CD8-positive, alpha-beta memory T cell (primary cell): ENCODE measurements around the gene OBSCN. TPM values are rescaled to one million over a fixed set of nuclear protein-coding genes. Genes with fewer than 3 reads are reported as not detected.

Experiments used
- CTCF ChIA-PET: fragments of 350-600 bp; sonication (Branson Sonifier 250); formaldehyde crosslinking; loops from one replicate; lab custom pipeline; 2021; ENCODE audit warnings: antibody characterized with exemption; lab: Charles Lee
- POLR2A ChIA-PET: fragments of 350-600 bp; sonication (Branson Sonifier 250); formaldehyde crosslinking; loops from one replicate; lab custom pipeline; 2021; ENCODE audit warnings: antibody characterized with exemption; lab: Charles Lee
- DNase-seq, 5 donors: peaks; one replicate each; pipeline versions ENCODE4 v3.0.0 to v3.0.0-alpha.2; 2020 to 2022; ENCODE audit warnings: mixed read lengths in 1 of 5
- H3K27ac ChIP-seq: one replicate; pipeline ENCODE4 v1.7.0; 2013; ENCODE audit warnings: low read depth, mild to moderate bottlenecking, low read length, moderate library complexity
- H3K27me3 ChIP-seq: 2 replicates; pipeline ENCODE4 v1.7.0; 2013; ENCODE audit warnings: low read length, mild to moderate bottlenecking; ENCODE audit not compliant: insufficient read depth, poor library complexity, severe bottlenecking
- H3K36me3 ChIP-seq: 2 replicates; pipeline ENCODE4 v1.7.0; 2013; ENCODE audit warnings: mild to moderate bottlenecking, low read length, moderate library complexity; ENCODE audit not compliant: insufficient read depth
- H3K4me1 ChIP-seq: 2 replicates; pipeline ENCODE4 v1.7.0; 2013; ENCODE audit warnings: mild to moderate bottlenecking, low read length, moderate library complexity; ENCODE audit not compliant: insufficient read depth
- H3K4me3 ChIP-seq: 2 replicates; pipeline ENCODE4 v1.7.0; 2013; ENCODE audit warnings: mild to moderate bottlenecking, low read length
- H3K9me3 ChIP-seq: 2 replicates; pipeline ENCODE4 v1.7.0; 2013; ENCODE audit warnings: mild to moderate bottlenecking, low read length
- H3K27ac Mint-ChIP-seq, 8 donors: one replicate each; pipeline ENCODE4 v1.8.0; 2020 to 2021; ENCODE audit warnings: mixed read lengths in 8 of 8, mild to moderate bottlenecking in 6 of 8, inconsistent platforms in 3 of 8, moderate library complexity in 3 of 8
- H3K27me3 Mint-ChIP-seq, 2 donors: one replicate each; pipeline ENCODE4 v1.8.0; 2020 to 2021; ENCODE audit warnings: mixed read lengths in 2 of 2, mild to moderate bottlenecking in 1 of 2, moderate library complexity in 1 of 2
- H3K36me3 Mint-ChIP-seq, 3 donors: one replicate each; pipeline ENCODE4 v1.8.0; 2020 to 2021; ENCODE audit warnings: mixed read lengths in 3 of 3, inconsistent platforms in 1 of 3, mild to moderate bottlenecking in 1 of 3
- H3K4me1 Mint-ChIP-seq, 3 donors: one replicate each; pipeline ENCODE4 v1.8.0; 2020 to 2021; ENCODE audit warnings: mixed read lengths in 3 of 3, inconsistent platforms in 1 of 3, mild to moderate bottlenecking in 1 of 3
- H3K4me3 Mint-ChIP-seq, 7 donors: one replicate each; pipeline ENCODE4 v1.8.0; 2020 to 2021; ENCODE audit warnings: mixed read lengths in 7 of 7, mild to moderate bottlenecking in 6 of 7, moderate library complexity in 4 of 7, inconsistent platforms in 2 of 7
- H3K9me3 Mint-ChIP-seq, 5 donors: one replicate each; pipeline ENCODE4 v1.8.0; 2020 to 2022; ENCODE audit warnings: mixed read lengths in 5 of 5, mild to moderate bottlenecking in 3 of 5, moderate library complexity in 2 of 5, inconsistent platforms in 1 of 5
- polyA plus RNA-seq: library from polyadenylated mRNA; unstranded; fragments of 300-500 nt; fragmentation: Illumina TruSeq; gene quantifications from one replicate; pipeline ENCODE4 v1.2.3, GENCODE V29; 2021
- total RNA-seq, 2 experiments: library from RNA; stranded (reverse); gene quantifications; one replicate each; pipeline ENCODE4 v1.2.3, GENCODE V29; 2021

Gene OBSCN
- total and polyA plus RNA-seq, 3 experiments from 2014 or later = 3.0 to 13.6 (median 10.9) TPM

DNA sequence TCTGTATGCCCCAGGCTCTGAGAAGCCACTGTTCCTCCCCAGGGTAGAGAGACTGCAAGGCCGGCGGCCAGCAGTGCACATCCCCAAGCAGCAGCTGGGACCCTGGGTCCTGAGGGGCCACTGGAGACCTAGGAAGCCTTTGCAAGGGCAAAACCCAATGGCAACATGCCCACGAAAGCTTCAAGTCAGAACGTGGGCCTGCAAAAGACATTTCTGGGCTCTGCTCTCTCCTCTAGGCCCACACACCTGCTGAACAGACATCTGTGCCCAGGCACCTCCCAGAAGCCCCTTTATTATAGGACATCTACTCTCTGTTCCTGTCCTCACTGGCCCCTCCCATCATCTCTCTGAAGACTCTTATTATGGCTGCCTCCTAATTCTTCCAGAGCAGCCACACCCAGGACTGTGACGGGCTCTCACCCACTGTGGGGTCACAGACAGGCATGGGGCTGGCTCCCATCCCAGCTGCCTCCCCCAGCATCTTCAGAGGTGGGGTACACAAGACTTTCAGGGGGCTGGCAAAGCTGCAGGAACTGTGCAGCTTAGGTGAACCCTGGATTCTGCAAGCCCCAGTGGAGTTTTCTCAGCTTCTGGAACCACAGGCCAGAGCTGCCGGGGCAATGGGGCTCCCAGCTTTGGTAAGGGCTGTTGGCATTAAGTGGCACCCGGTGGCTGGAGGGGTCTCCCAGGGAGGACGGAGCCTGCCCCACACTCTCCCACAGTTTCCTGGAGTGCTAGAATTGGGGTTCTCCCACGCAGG, 186.1 kb downstream of the OBSCN start:
- Histone ChIP-seq H3K9me3 (no peaks in the 10 kb centered on the region), H3K36me3 (peaks cover 18% of the 10 kb centered on the region), H3K27ac (no peak overlapping the region), H3K4me1 (peaks cover 9% of the 10 kb centered on the region), H3K27me3 (no peaks in the 10 kb centered on the region), H3K4me3 (no peak overlapping the region)
- H3K27ac Mint-ChIP-seq = peak overlapping the region in 1 of 8 donors; percentile 47
- ChIA-PET CTCF (no interaction called here), POLR2A (interaction anchor here (0.6 to 0.7 kb wide), 2 partner anchors 13 to 64 kb away, joined by 3 to 11 read pairs; partner anchors contain the start of gene TRIM11)
- H3K4me3 Mint-ChIP-seq = peak overlapping the region in 1 of 7 donors; percentile 37
- H3K36me3 Mint-ChIP-seq = peaks cover 0 to 64% (median 7%) of the 10 kb centered on the region in 3 donors
- H3K4me1 Mint-ChIP-seq = peaks cover 8 to 14% (median 10%) of the 10 kb centered on the region in 3 donors
- no peaks in the 10 kb centered on the region for H3K9me3 Mint-ChIP-seq
- no peaks in the 10 kb centered on the region for H3K27me3 Mint-ChIP-seq
- no peak for DNase-seq

DNA sequence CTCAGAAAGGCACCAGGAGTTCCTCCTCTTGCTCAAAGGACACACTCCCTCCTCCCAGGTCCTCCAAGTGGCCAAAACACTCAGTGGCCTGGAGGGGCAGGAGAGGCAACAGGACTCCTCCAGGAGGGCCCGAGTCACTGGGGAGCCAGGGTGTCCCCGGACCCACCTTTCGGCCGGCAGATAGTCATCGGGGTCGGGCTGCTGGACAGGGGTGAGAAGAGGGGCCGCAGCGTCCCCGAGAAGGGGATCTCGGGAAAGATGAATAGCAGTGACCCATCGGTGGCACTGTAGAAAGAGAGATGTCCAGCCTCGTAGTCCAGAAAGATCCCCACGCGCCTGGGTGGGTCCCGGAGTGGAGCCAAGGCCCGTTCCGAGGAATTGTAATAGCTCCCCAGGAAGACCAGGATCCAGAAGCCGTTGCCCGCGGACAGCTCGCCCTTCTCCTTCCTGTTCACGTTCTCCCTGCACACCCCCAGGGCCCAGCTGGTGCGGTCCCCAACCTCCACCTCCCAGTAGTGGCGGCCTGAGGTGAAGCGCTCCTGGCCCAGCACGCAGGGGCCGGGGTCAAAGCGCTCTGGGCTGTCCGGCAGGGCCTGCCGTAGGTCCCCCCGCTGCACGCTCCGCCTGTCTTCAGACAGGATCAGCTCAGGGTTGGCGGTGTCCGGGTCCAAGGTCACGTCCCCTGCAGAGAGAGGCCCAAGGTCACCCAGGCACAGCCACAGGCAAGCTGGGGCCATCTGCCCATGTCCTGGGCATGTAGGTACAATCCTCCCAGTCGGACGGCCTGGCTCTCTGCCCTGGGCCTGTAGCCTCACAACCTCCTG, 186.9 kb downstream of the OBSCN start:
- Mint-ChIP-seq H3K9me3 (no peaks in the 10 kb centered on the region), H3K27ac (no peak overlapping the region), H3K4me1 (peaks cover 10 to 17% (median 11%) of the 10 kb centered on the region in 3 donors), H3K4me3 (no peak overlapping the region), H3K36me3 (peaks cover 0 to 68% (median 8%) of the 10 kb centered on the region in 3 donors), H3K27me3 (no peaks in the 10 kb centered on the region)
- POLR2A ChIA-PET = no interaction called here
- no peak overlapping the region for H3K4me3 ChIP-seq
- no peaks in the 10 kb centered on the region for H3K27me3 ChIP-seq
- H3K4me1 ChIP-seq = peaks cover 9% of the 10 kb centered on the region
- H3K9me3 ChIP-seq = no peaks in the 10 kb centered on the region
- peaks cover 18% of the 10 kb centered on the region for H3K36me3 ChIP-seq
- DNase-seq = no peak
- no peak overlapping the region for H3K27ac ChIP-seq
- CTCF ChIA-PET = no interaction called here

DNA sequence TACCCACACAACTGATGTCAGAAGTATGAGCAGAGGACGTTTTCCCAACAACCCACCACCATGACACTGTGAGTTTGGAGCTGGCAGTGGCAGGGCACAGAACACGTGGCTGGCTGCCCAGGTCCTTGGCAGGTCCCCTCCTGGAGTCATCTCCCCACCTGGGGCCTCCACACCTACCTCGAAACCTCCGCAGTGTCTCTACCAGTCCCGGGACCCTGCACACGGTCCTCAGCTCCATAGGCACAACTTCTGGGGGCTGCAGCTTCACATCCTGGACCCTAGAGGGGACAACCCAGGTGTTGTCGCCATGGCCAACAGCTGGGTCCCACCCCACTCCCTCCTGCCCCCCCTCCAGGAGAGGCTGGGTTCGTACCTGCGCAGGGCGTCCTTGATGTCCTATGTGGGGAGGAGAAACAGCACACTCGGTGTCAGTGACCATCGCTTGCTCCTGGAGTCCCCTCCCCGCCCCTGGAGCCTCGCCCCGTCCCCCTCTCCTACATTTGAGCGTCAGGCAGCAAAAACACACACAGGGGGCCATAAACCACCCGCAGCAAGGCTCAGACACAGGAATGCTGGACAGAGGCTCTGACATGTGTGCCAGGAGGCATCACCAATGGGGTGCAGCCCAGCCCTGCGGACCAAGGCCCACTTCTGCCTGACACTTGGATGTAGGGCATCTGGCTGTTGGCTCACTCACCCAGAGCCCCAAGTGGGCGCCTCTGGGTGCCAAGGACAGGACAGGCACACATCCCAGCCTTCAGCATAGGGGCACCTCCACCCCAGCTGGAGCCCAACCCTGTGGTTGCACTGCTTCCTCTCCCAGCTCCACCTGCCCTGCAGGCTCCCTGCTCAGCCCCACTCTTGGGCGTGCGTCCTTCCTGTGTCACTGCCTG, 189.2 kb downstream of the OBSCN start:
- POLR2A ChIA-PET = interaction anchor here (0.5 kb wide), 1 partner anchor 10 kb away, joined by 4 read pairs; the partner anchor contains the start of gene TRIM11
- Mint-ChIP-seq H3K9me3 (no peaks in the 10 kb centered on the region), H3K4me1 (peaks cover 19 to 33% (median 19%) of the 10 kb centered on the region in 3 donors), H3K36me3 (peaks cover 0 to 87% (median 8%) of the 10 kb centered on the region in 3 donors), H3K27me3 (no peaks in the 10 kb centered on the region), H3K27ac (peak overlapping the region in 4 of 8 donors; percentile 3 to 85 (median 70)), H3K4me3 (no peak overlapping the region)
- Histone ChIP-seq H3K9me3 (no peaks in the 10 kb centered on the region), H3K4me3 (no peak overlapping the region), H3K4me1 (peaks cover 11% of the 10 kb centered on the region), H3K27ac (no peak overlapping the region), H3K27me3 (no peaks in the 10 kb centered on the region), H3K36me3 (peaks cover 18% of the 10 kb centered on the region)
- CTCF ChIA-PET = no interaction called here
- no peak for DNase-seq

DNA sequence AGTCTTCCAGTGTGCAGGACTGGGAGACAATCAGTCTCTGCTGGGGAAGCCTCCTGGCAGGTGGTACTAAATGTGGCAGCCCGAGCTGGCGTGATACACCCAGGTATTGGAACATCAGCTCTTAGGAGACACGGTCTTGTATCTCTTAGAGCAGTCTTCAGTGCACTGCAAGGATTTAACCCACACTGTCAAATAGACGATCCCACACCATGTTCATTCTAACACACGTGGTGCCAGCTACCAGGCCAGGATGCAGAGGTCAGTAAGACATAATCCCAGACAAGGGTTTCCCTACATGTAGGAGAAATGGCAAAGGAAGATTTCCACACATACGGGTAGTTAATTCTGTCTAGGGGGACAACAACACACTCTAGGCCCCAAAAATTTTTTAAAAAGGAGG, 190.1 kb downstream of the OBSCN start:
- Histone ChIP-seq H3K4me3 (no peak overlapping the region), H3K27ac (no peak overlapping the region), H3K9me3 (no peaks in the 10 kb centered on the region), H3K27me3 (no peaks in the 10 kb centered on the region), H3K36me3 (peaks cover 18% of the 10 kb centered on the region), H3K4me1 (peaks cover 20% of the 10 kb centered on the region)
- CTCF ChIA-PET = no interaction called here
- Mint-ChIP-seq H3K4me1 (peaks cover 28 to 42% (median 28%) of the 10 kb centered on the region in 3 donors), H3K27me3 (no peaks in the 10 kb centered on the region), H3K27ac (peak overlapping the region in 4 of 8 donors; percentile 46 to 85 (median 70)), H3K9me3 (no peaks in the 10 kb centered on the region), H3K36me3 (peaks cover 0 to 90% (median 6%) of the 10 kb centered on the region in 3 donors), H3K4me3 (peak overlapping the region in 1 of 7 donors; percentile 57)
- DNase-seq = no peak
- POLR2A ChIA-PET = no interaction called here

DNA sequence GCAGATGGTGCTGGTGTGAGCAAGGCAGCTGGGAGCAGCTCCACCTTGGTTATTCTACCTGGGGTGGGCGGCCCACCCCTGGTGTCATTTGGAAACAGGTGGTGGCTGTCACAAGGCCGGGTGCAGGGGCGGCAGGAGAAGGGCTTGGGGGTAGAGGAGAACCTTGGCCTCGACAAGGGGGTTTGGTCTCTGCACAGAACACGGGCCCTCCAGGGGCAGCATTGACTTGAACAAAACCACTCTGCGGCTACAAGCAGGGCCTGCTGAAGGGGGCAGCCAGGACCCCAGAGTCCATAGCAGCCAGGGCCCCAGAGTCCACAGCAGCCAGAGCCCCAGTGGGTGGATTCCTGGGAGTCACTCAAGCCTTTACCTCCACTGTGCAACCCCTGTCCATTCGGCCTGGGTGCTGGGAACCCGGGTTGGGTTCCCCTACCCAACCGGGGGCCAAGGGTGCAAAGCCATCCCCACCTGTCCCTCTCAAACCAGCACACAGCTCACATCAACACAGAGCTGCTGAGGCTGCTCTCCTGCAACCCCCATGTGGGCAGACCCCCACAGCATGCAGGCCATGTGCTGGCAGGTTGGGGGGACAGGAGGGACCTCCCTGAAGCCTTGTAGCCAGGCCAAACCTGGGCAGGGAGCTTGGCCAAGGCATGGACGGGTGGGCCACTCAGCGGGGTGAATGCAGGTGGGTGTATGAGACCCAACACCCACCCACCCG, 191.1 kb downstream of the OBSCN start:
- Mint-ChIP-seq H3K36me3 (peaks cover 0 to 90% (median 6%) of the 10 kb centered on the region in 3 donors), H3K4me1 (peaks cover 37 to 52% (median 38%) of the 10 kb centered on the region in 3 donors)
- peaks cover 18% of the 10 kb centered on the region for H3K36me3 ChIP-seq

DNA sequence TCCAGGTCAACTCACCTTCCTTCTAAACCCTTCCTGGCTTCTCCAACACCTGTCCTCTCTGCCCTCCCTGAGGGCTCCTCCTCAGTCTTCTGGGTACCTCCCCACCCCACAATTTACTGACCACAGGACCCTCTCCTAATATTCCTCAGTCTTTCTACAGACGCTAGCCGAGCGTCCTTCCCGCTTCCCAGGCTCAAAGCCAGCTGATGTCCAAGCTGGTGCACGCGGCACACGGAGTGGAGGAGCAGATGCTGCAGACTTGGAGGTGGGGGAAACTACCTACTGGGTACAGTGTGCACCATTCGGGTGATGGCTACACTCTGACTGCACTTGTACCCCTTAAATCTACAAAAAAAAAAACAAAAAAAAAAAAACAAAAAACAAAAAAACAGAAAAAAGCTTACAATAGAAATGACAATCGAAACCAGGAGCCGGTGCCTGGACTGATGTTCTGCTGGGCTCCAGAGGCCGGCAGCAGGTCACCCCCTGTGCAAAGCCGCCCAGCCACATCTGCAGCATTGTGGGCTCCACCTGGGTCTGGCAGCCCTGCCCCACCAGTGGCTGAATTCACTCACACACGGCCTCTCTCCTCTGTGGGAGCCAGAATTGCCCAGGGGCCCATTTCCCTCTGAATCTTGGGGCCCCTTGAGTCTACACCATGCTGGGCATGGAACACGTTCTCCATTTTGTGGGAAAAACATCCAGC, 191.8 kb downstream of the OBSCN start:
- Histone ChIP-seq H3K9me3 (no peaks in the 10 kb centered on the region), H3K27me3 (no peaks in the 10 kb centered on the region), H3K36me3 (peaks cover 20% of the 10 kb centered on the region), H3K4me1 (peaks cover 37% of the 10 kb centered on the region), H3K27ac (no peak overlapping the region), H3K4me3 (no peak overlapping the region)
- no peak for DNase-seq
- no peak overlapping the region for H3K4me3 Mint-ChIP-seq
- H3K4me1 Mint-ChIP-seq = peaks cover 45 to 59% (median 46%) of the 10 kb centered on the region in 3 donors
- H3K9me3 Mint-ChIP-seq = no peaks in the 10 kb centered on the region
- CTCF ChIA-PET = interaction anchor here (0.9 to 1.1 kb wide), 2 partner anchors 58 to 64 kb away, joined by 3 to 4 read pairs; a partner anchor contains a TSS
- POLR2A ChIA-PET = no interaction called here
- peak overlapping the region in 2 of 8 donors; percentile 80 to 86 for H3K27ac Mint-ChIP-seq
- H3K27me3 Mint-ChIP-seq = no peaks in the 10 kb centered on the region
- peaks cover 0 to 92% (median 6%) of the 10 kb centered on the region in 3 donors for H3K36me3 Mint-ChIP-seq

More for the DNA sequence above, 191.1 kb downstream of the OBSCN start:
- H3K4me3 Mint-ChIP-seq = no peak overlapping the region
- ChIA-PET POLR2A (no interaction called here), CTCF (interaction anchor here (0.9 to 1.1 kb wide), 2 partner anchors 58 to 65 kb away, joined by 3 to 4 read pairs; a partner anchor contains a TSS)
- Histone ChIP-seq H3K27ac (no peak overlapping the region), H3K27me3 (no peaks in the 10 kb centered on the region), H3K9me3 (no peaks in the 10 kb centered on the region), H3K4me3 (no peak overlapping the region), H3K4me1 (peaks cover 29% of the 10 kb centered on the region)
- no peak overlapping the region for H3K27ac Mint-ChIP-seq
- no peaks in the 10 kb centered on the region for H3K27me3 Mint-ChIP-seq
- DNase-seq = no peak
- H3K9me3 Mint-ChIP-seq = no peaks in the 10 kb centered on the region
